ENCODE measurements around the gene UBE2O.

DNA sequence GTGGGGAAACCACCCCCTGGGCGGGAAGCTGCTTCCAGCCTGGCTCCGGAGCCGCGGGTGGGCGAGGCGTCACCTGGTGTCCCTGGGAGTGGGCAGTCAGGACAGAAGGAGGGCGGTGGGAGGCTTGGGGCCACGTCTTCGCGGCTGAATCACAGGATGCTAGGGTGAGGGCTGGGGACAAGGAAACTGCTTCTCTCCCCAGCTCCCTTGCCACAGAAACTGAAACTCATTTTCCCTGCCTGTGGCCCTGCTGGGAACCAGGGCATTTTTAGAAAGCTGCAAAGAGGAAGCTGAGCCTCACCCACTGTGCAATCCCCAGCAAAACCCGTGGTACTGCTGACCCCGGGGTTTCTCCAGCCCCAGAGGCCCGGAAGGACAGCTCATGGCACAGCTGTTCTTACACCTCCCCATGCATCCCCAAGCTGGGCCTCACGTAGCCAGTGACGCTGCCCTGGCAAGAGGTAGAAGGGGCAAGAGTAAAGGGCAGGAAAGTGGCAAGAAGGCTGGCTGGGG is 40.1 kb upstream of the UBE2O start:
- TF ChIP-seq GATA2 (IDR thresholded peaks at IDR 0.05; ENCODE audit: low read depth, low read length) (no peak), GATA3 (IDR thresholded peaks at IDR 0.05; ENCODE audit: low read depth, low read length) (no peak)
